VCaP (cell line): ENCODE results near the gene NPC1.

Experiments
- H3K27ac ChIP-seq: fragments of 450-650 bp; 2 replicates; pipeline ENCODE4 v1.5.1; 2017
- TF ChIP-seq, protein P1 (sequence below): fragments of 450-650 bp; conservative IDR thresholded peaks from 2 replicates; pipeline ENCODE4 v1.5.1; 2017; ENCODE audit warnings: mild to moderate bottlenecking, moderate library complexity

The NPC1 gene

DNA sequence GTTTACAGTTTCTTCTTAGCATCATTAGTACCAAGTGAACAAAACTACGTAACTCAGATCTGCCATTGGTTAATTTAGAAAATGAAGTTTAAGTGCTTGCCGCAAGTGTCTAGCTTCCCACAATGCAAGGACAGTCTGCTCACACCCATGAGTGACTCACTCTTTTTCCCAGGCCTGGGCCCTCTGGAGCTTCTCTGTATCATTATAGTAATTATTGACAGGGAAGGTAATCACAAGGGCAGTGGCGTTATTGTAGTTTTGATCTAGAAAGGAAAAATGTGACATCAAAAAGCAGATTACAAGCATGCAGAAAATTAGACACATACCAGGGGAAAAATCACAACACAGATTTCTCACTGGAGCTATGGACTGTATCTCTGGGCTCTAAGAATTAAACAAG, 38.5 kb downstream of the NPC1 start:
- TF ChIP-seq, protein P1, sequence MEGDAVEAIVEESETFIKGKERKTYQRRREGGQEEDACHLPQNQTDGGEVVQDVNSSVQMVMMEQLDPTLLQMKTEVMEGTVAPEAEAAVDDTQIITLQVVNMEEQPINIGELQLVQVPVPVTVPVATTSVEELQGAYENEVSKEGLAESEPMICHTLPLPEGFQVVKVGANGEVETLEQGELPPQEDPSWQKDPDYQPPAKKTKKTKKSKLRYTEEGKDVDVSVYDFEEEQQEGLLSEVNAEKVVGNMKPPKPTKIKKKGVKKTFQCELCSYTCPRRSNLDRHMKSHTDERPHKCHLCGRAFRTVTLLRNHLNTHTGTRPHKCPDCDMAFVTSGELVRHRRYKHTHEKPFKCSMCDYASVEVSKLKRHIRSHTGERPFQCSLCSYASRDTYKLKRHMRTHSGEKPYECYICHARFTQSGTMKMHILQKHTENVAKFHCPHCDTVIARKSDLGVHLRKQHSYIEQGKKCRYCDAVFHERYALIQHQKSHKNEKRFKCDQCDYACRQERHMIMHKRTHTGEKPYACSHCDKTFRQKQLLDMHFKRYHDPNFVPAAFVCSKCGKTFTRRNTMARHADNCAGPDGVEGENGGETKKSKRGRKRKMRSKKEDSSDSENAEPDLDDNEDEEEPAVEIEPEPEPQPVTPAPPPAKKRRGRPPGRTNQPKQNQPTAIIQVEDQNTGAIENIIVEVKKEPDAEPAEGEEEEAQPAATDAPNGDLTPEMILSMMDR: no peak
- H3K27ac ChIP-seq: no peak overlapping the region

DNA sequence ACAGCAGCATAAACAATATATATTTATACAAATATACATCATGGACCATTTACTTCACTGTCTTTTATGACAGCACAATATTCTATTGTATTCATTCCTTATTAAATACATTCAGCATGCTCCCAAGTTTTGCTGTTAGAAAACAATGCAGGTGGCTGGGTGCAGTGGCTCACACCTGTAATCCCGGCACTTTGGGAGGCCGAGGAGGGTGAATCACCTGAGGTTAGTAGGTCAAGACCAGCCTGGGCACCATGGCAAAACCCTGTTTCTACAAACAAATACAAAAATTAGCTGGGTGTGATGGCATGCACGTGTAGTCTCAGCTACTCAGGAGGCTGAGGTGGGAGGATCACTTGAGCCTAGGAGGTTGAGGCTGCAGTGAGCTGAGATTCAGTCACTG, 39.0 kb downstream of the NPC1 start:
- no peak overlapping the region for H3K27ac ChIP-seq
- TF ChIP-seq, protein P1: no peak

DNA sequence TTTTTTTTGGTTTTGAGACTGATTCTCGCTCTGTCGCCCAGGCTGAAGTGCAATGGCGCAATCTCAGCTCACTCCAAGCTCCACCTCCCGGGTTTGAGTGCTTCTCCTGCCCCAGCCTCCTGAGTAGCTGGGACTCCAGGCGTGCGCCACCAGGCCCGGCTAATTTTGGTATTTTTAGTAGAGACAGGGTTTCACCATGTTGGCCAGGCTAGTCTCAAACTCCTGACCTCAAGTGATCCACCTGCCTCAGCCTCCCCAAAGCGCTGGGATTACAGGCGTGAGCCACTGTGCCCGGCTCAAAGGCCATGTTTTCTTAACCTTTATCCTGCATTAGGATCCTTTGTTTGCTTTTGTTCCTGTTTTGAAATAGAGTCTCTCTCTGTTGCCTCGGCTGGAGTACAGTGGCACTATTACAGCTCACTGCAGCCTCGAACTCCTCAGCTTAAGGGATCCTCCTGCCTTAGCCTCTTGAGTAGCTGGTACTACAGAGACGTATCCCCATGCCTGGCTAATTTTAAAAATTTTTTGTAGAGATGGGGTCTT, 41.0 kb downstream of the NPC1 start:
- TF ChIP-seq, protein P1: no peak
- H3K27ac ChIP-seq: no peak overlapping the region

DNA sequence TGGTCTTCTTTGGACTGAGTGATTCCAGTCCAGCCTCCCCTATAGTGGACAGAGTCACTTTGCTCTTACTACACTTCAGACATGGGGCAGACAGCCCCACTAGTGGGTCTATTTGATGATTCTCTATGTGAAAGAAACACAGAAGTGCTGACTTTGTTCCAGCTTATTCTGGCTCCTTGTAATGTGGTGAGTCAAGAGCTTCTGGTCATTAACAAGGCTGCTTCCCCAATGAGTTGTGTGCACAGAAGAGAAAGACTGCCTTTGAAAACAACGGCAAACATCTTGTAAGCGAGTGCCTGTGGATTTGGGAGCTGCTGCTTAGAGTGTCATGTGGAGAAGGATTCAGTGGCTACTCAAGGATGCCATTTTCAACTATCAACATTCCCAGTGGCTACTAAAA, 43.8 kb downstream of the NPC1 start:
- TF ChIP-seq, protein P1: no peak
- H3K27ac ChIP-seq: no peak overlapping the region

DNA sequence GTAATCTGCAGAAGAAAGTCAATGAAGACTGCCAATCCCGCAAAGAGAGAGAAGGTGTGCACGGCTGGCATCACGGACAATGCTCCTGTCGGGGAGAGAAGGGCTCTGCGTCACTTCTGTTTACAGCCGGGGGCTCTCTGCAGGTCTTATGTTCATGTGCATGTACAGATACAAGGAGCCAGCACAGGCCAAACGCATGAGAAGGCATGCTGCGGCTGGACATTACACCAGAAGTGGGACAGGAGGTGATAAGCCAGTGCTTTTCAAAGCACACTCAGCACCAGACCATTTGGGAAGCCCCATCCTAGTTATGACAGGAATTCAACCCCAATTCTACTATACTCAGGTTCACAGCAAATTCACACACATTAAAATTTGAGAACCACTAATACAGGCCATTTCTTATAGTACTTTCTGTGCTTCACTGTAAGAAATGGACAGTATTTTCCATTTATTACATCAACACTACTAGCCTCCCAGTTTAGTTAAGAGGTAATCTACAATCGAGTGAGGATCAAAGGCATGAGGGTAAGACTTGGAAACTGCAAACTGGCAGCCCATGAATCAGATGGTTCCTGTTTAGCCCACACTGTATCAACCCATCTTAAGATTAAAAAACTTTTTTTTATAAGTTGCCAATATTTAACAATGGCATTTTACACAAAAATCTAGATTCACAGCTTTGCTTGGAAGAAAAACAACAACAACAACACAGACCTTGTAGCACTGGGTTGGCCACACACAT, 44.8 kb downstream of the NPC1 start:
- TF ChIP-seq, protein P1: no peak
- H3K27ac ChIP-seq: no peak overlapping the region

DNA sequence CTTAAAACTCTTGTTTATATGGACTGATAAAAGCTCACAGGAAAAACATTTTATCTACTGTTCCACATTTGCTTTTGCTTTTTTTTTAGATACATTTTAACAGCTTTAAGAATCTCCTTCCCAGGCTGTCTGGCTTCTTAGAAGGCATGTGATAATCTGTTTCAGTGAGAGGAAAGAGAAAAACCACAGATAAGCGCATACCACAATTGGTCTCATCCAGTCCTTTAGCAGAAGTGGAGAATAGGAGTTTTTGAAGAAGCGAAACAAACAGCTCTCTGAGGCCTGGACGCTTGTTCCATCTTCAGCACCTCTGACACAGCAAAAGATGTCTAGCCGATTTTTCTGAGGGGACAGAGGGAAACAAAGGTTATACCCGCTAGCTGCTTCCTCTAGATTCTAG, 45.4 kb downstream of the NPC1 start:
- H3K27ac ChIP-seq: no peak overlapping the region
- TF ChIP-seq, protein P1: no peak

DNA sequence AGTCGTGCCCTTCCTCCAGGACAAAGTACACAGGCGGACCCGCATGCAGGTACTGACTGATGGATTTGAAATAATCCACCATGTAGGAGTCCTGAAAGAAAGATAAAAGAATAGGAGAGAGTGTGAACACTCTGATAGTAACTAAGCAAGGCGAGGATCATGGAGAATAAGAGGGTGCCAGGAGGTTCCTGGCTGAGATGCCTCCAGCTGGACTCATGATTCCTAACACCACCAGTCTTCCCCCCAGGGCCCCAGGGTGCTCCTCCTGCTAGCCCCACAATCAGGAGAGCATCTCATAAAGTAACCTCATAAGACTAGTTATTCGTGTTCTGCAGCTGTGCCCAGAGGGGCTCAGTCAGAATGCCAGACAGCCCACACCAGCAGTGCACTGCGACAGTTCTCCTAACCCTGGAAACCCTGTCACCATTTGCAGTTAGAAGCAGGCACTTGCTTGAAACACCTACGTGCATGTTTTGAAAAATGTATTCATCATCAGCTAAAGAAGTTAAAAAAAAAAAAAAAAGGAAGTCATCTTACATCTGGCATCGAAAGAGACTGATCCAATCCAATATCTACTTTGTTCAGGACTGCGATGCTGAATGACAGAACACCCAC, 46.3 kb downstream of the NPC1 start:
- no peak overlapping the region for H3K27ac ChIP-seq
- TF ChIP-seq, protein P1: no peak
